Natural killer cell treated with Interleukin-12 subunit alpha and Interleukin-12 subunit beta and Interleukin-15 and Interleukin-18, amount 100 ng/mL, for 72 hours (primary cell): ENCODE data around the gene CLDN5. TPM values are rescaled to one million over a fixed set of nuclear protein-coding genes. Genes with fewer than 3 reads are reported as not detected.

ENCODE experiments used
- ATAC-seq, 2 donors: fragments of 150-1000 bp; cut with Tn5 transposase in 1 of 2; sonication (Bioruptor Pico), chemical (Tn5 transposase) in 1 of 2; 2 replicates each; pipeline ENCODE4 v1.10.0; 2021
- DNase-seq: peaks from one replicate; pipeline ENCODE4 v3.0.0; 2022; ENCODE audit warnings: low spot score
- H3K27ac Mint-ChIP-seq, 2 donors: 1 replicate in 1 of 2; 2 replicates in 1 of 2; pipeline ENCODE4 v1.8.0; 2022; ENCODE audit warnings: mixed read lengths in 2 of 2, mild to moderate bottlenecking in 1 of 2, moderate library complexity in 1 of 2
- H3K27me3 Mint-ChIP-seq, 2 donors: 1 replicate in 1 of 2; 2 replicates in 1 of 2; pipeline ENCODE4 v1.8.0; 2022; ENCODE audit warnings: mixed read lengths in 2 of 2
- H3K36me3 Mint-ChIP-seq: one replicate; pipeline ENCODE4 v1.8.0; 2022; ENCODE audit warnings: mixed read lengths
- H3K4me1 Mint-ChIP-seq, 2 donors: 1 replicate in 1 of 2; 2 replicates in 1 of 2; pipeline ENCODE4 v1.8.0; 2022; ENCODE audit warnings: low read depth in 2 of 2, mixed read lengths in 2 of 2, mild to moderate bottlenecking in 1 of 2
- H3K4me3 Mint-ChIP-seq: one replicate; pipeline ENCODE4 v1.8.0; 2022; ENCODE audit warnings: mixed read lengths
- H3K9me3 Mint-ChIP-seq: 2 replicates; pipeline ENCODE4 v1.8.0; 2022; ENCODE audit warnings: mixed read lengths
- total RNA-seq, 2 donors: library from RNA; stranded (reverse); gene quantifications; one replicate each; pipeline ENCODE4 v1.2.3, GENCODE V29; 2022

The CLDN5 gene
- total RNA-seq, 2 donors from 2014 or later, result not detected

DNA sequence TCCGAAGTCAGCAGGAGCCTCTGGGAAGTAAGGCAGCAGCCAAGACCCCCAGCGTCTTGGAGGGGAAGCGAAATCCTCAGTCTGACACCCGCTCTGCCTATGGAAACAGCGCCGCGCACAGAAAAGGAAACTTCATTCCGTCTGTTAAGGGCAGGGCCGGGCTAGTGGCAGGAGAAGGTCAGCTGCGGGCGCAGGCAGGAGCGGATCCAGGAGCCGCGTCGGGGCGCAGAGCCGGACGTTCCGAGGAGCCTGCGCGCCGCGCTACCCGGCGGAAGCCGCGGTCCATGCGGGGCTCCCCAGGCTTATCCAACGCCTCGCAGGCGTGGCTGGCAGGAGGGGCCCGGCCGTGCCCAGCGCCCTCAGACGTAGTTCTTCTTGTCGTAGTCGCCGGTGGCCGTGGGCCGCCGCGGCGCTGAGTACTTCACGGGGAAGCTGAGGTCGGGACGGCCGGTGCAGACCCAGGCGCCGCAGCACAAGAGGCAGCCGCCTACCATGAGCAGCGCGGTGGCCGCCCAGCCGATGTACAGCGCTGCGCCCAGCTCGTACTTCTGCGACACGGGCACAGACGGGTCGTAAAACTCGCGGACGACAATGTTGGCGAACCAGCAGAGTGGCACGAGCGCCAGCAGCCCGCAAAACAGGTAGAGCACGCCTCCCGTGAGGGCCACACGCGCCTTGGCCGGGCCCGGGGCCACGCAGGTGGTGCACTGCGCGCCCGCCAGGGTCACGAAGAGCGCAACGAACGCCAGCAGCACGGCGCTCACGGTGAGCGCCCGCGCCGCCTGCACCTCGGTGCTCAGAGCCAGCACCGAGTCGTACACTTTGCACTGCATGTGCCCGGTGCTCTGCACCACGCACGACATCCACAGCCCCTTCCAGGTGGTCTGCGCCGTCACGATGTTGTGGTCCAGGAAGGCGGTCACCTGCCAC is 705 bp downstream of the CLDN5 start:
- DNase-seq, result no peak
- H3K4me1 Mint-ChIP-seq, result peaks cover 0 to 3% of the 10 kb centered on the region in 2 donors
- H3K27me3 Mint-ChIP-seq, result peaks cover 11 to 16% of the 10 kb centered on the region in 2 donors
- no peaks in the 10 kb centered on the region for H3K9me3 Mint-ChIP-seq
- H3K36me3 Mint-ChIP-seq, result no peaks in the 10 kb centered on the region
- no peak overlapping the region for H3K27ac Mint-ChIP-seq
- peak in 1 of 2 donors; percentile 29 for ATAC-seq
- no peak overlapping the region for H3K4me3 Mint-ChIP-seq

DNA sequence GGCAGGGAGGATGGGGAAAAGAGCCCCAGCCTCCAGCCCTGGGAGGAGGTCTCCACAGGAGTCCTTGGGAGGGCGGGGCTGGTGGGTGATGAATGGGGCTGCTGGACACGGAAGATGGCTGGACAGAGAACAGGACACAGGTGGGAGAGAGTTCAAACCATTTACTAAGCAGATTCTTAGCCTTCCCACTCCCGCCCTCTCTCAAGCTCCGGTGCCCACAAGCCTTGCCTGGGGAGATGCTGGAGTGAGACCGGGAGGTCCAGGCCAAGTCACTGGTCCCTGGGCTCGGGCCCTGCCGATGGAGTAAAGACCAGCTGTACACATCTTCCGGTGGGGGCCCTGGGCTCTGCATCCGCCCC is 1.4 kb downstream of the CLDN5 start:
- ATAC-seq, result no peak
- no peak for DNase-seq
- Mint-ChIP-seq H3K4me1 (peaks cover 0 to 3% of the 10 kb centered on the region in 2 donors), H3K36me3 (no peaks in the 10 kb centered on the region), H3K27me3 (peaks cover 11 to 16% of the 10 kb centered on the region in 2 donors), H3K4me3 (no peak overlapping the region), H3K9me3 (no peaks in the 10 kb centered on the region), H3K27ac (no peak overlapping the region)

DNA sequence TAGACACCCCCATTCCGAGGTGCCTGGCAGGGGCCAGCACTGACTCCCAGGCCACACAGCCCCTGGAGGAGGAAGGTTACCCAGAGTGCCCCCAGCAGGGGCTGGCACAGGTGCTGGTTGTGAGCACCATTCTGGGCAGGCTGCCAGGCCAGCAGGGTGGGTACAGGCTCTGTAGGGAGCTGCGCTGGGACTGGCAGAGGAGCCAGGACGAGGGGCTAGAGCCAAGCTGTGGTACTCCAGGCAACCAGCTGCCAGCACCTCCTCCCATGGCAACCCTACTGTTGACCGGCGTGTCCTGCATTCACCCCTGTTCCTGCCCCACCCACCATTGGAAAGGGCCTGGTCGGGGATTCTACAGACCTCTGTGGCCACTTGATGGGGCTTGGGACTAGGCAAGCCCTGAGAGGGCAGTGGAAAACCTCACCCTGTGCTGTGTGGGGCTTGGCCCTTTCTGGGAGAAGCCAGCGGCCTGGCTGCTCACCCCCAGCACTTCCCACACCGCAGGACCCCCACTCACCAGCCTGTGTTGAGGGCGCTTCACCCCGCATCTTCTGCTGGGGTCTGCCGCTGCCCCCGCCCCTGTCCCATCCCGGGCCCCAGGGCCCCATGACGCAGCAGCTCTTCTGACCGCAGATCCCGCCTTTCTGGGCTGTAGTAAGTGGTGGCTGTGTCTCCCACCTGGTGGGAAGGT is 1.9 kb downstream of the CLDN5 start:
- no peaks in the 10 kb centered on the region for H3K36me3 Mint-ChIP-seq
- no peak overlapping the region for H3K27ac Mint-ChIP-seq
- DNase-seq (no peak), ATAC-seq (no peak)
- H3K27me3 Mint-ChIP-seq, result peaks cover 11 to 16% of the 10 kb centered on the region in 2 donors
- H3K9me3 Mint-ChIP-seq, result no peaks in the 10 kb centered on the region
- no peak overlapping the region for H3K4me3 Mint-ChIP-seq
- H3K4me1 Mint-ChIP-seq, result peaks cover 0 to 3% of the 10 kb centered on the region in 2 donors

DNA sequence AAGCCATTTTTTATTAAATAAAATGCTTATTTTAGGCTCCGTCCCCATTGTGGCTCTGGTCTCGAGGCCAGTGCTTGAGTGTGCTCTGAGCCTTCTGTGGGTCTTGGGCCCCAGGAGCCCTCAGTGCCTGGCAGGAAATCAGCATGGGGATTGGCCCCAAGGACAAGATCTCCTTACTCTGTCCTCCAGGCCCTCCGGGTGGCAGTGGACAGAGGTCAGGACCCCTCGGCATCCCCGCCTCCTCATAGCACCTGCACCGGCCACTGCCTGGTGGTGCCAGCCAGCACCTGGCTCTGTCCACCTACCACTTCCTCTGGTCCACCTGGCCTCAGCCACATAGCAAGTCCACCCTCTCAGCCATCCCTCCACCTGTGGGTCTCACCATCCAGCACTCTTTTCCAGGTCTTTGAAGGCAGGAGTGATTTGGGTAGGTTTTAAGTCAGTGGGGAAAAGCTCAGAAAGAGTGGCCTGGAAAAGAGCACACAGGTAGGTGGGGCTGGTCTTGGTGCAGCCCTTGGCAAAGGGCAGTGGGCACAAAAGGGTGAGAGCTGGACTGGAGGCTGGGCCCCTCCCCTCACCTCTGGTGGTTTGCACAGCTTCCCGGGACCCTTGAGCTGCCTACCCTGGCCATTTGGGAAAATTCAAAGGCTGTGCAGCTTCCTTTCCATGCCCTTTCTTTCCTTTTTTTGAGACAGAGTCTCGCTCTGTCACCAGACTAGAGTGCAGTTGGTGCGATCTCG is 3.5 kb downstream of the CLDN5 start:
- H3K4me1 Mint-ChIP-seq, result peaks cover 0 to 5% of the 10 kb centered on the region in 2 donors
- no peak for DNase-seq

DNA sequence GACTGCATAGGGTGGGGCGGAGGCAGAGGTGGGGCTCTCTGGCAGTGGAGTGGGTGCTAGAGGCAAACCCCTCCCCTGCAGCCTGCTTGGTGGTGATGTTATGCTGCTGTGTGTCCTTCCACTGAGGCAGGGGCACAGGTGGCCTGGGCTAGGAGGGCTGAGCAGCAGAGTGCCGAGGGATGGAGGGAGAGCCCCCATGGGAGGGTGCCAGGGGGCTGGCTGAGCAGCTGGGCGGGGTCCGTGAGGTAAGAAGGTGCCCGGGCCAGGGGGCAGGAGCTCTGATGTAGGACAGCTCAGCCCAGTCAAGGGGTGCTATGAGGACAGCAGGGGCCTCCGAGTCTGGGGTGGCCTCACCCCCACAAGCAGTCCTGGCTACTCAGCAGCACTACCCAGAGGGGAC is 4.2 kb downstream of the CLDN5 start:
- no peak overlapping the region for H3K4me3 Mint-ChIP-seq
- DNase-seq (no peak), ATAC-seq (no peak)
- H3K36me3 Mint-ChIP-seq, result no peaks in the 10 kb centered on the region
- H3K27ac Mint-ChIP-seq, result no peak overlapping the region
- H3K9me3 Mint-ChIP-seq, result no peaks in the 10 kb centered on the region
- H3K27me3 Mint-ChIP-seq, result peaks cover 4 to 5% of the 10 kb centered on the region in 2 donors
- peaks cover 0 to 5% of the 10 kb centered on the region in 2 donors for H3K4me1 Mint-ChIP-seq

More for the DNA sequence above, 3.5 kb downstream of the CLDN5 start:
- no peak for ATAC-seq
- H3K36me3 Mint-ChIP-seq, result no peaks in the 10 kb centered on the region
- peaks cover 6 to 7% of the 10 kb centered on the region in 2 donors for H3K27me3 Mint-ChIP-seq
- no peak overlapping the region for H3K27ac Mint-ChIP-seq
- no peak overlapping the region for H3K4me3 Mint-ChIP-seq
- no peaks in the 10 kb centered on the region for H3K9me3 Mint-ChIP-seq

DNA sequence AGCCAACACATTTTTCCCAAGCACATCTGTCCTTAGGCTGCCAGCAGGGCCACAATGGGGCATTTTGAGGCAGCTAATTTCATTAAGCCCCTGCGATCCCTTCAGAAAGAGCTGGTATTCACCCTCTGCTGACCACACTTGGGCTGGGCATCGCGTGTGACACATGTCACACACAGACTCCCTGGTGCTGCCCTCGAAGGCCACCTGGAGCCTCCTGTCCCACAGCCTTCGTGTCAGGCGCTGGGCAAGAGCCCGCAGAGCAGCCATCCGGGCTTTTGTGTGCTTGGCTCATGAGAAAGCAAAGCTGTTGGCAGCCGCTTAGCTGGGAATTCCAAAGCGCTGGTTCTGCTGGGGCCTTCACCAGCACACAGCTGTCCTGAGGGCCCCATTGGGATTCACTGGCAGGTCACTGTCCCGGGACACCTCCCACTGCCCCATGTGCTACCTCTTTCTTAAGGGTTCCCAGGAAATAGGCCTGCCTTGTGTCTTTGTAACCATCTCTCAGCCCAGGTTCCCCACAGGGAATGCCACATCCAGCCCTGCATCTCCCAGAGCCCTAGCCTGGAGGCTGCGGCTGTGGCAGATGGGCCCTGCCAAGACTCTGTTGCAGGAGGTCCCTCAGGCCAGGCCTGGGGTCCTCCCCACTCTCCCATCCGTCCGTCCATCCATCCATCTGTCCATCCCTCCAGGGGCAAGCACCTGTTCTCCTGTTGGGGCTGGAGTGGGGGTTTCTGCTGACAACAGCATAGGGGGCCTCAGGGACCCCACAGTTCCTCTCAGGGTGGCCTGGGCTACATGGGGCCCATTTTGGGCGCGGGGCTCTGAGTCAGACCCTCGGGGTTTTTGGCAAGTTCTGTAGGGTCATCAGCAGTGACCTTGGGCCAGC is 4.9 kb downstream of the CLDN5 start:
- no peak for DNase-seq
- H3K36me3 Mint-ChIP-seq, result no peaks in the 10 kb centered on the region
- H3K4me3 Mint-ChIP-seq, result no peak overlapping the region
- no peak overlapping the region for H3K27ac Mint-ChIP-seq
- peaks cover 0 to 2% of the 10 kb centered on the region in 2 donors for H3K4me1 Mint-ChIP-seq
- ATAC-seq, result no peak
- H3K9me3 Mint-ChIP-seq, result no peaks in the 10 kb centered on the region
- H3K27me3 Mint-ChIP-seq, result no peaks in the 10 kb centered on the region

DNA sequence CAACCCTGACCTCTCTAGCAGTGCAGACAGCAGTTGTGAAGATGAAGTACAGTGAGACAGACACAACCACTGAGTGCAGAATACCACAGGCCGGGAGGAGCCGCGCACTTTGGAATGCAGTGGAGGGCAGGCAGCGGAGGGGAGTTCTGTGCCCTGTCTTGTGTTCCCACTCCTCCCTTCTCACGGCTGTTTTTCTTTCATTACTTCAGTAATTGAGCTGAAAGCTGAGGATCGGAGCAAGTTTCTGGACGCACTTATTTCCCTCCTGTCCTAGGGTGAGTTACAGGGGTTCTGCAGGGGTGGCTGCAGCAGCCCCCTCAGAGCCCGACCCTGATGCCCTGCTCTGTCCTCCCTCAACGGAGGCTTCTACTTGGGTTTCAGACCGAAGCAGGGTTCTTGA is 5.6 kb downstream of the CLDN5 start:
- H3K9me3 Mint-ChIP-seq, result no peaks in the 10 kb centered on the region
- H3K4me1 Mint-ChIP-seq, result peaks cover 0 to 2% of the 10 kb centered on the region in 2 donors
- no peaks in the 10 kb centered on the region for H3K27me3 Mint-ChIP-seq
- no peak for ATAC-seq
- no peak for DNase-seq
- no peak overlapping the region for H3K27ac Mint-ChIP-seq
- peaks cover 5% of the 10 kb centered on the region for H3K36me3 Mint-ChIP-seq
- no peak overlapping the region for H3K4me3 Mint-ChIP-seq

DNA sequence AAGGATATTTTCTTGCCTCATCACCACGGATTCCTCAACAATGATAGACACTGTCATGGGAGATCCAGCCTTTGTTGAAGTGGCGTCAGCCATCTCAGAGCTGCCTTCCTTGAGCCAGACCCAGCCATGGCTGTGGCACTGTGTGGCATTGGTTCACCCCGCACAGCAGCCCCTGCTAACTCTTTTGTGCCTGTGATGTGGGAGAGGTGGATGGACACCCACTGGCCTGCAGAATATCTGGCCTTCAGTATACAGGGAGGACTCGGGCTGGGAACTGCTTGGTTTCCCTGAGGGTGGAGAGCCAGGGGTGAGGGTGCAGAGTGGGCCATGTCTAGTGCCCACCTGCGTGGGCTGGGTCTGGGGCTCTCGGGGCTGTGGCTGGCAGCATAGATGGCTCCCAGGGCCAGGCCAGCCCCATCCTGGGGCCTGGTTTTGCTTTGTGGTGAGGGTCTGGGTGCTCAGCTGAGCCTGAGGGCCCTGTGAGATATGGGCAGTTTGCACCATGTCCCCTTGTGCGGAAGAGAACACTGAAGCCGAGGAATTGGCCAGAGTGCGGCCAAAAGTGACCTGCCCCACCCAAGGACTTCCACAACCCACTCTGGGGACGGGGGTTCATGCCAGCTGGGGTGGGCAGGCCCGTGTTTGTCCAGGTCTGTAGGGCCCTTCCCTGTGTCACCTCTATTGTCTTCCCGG is 6.1 kb downstream of the CLDN5 start:
- Mint-ChIP-seq H3K4me1 (peaks cover 0 to 2% of the 10 kb centered on the region in 2 donors), H3K9me3 (no peaks in the 10 kb centered on the region), H3K4me3 (no peak overlapping the region), H3K27ac (no peak overlapping the region), H3K36me3 (peaks cover 6% of the 10 kb centered on the region), H3K27me3 (no peaks in the 10 kb centered on the region)
- no peak for ATAC-seq
- DNase-seq, result no peak

DNA sequence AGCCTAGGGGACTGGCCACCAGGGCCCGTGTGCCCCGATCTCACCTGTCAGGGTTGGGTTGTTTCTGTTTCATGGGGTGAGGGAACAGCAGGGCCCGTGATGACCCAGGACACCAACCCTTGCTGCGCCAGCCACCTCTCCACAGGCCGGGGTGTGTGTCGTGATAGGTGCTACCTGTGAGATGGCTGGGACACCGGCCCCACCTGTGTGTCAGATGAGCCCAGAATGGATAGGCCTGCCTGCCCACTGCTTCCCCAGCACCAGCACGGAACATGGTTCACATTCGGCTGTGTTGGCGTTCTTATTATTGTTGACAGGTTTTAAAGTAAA is 7.1 kb downstream of the CLDN5 start:
- Mint-ChIP-seq H3K4me1 (peaks cover 0 to 2% of the 10 kb centered on the region in 2 donors), H3K27me3 (no peaks in the 10 kb centered on the region), H3K27ac (no peak overlapping the region), H3K4me3 (no peak overlapping the region), H3K36me3 (peaks cover 12% of the 10 kb centered on the region), H3K9me3 (no peaks in the 10 kb centered on the region)
- DNase-seq, result no peak
- no peak for ATAC-seq

DNA sequence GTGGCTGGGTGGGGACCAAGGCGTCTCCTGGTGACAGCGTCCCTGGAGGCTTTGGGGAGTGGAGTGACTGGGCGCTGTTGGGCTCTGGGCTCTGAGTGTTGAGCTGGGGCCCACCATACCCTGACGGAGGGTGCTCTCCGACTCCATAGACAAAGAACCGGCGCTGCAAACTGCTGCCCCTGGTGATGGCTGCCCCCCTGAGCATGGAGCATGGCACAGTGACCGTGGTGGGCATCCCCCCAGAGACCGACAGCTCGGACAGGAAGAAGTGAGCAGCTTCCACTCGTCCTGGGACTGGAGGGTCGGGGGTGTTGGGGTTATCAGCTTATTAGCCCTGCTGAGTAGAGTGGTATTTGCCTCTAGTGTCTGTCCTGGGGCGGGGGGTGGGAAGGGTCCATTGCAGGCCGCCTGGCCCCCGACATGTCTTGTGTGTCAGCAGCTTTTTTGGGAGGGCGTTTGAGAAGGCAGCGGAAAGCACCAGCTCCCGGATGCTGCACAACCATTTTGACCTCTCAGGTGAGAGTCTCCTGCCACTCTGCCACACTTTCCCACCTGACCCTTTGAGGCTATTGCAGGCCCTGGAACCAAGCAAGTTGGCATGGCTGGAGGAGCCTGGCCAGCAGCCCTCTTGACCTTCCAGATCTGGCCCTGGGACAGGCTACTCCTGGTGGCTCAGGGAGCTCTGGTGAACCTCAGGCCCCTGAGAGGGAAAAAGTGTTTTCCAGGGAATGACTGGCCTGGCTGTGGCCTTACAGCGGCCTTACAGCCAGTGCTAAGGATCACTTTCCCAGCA is 7.6 kb downstream of the CLDN5 start:
- Mint-ChIP-seq H3K36me3 (peaks cover 12% of the 10 kb centered on the region), H3K4me1 (peaks cover 0 to 2% of the 10 kb centered on the region in 2 donors), H3K4me3 (no peak overlapping the region), H3K27ac (no peak overlapping the region), H3K27me3 (no peaks in the 10 kb centered on the region), H3K9me3 (no peaks in the 10 kb centered on the region)
- DNase-seq, result no peak
- no peak for ATAC-seq

DNA sequence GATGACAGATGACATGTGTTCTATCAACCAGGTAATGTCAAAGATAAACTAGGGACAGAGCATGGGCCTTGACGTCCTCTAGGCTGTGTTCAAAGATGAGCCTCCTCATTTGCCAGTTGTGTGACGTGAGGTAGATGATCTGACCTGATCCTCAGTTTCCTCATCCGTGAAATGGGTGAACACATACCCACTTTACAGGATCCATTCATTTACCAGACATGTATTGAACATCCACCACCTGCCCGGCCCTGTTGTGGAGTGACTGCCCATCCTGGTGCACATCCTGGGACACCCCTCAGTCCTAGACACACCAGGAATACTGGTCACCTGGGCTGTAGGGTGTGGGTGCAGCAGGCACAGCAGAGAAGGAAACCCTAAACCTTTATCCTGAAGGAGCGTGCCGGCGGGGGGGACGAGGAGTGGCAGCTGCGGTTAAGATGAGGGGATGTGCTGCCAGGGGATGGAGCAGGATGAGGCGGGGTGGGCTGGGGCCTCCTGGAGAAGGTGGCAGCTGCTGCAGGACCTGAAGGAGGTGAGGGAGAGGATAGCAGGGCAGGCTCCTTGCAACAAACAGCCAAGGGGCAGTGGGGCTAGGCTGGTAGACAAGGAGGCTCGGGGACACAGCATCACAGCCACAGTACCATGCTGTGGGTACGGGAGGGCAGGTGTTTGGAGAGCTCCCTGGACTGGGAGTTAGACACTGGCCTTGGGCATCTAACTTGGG is 8.4 kb downstream of the CLDN5 start:
- Mint-ChIP-seq H3K4me3 (no peak overlapping the region), H3K27ac (no peak overlapping the region), H3K27me3 (no peaks in the 10 kb centered on the region), H3K4me1 (peaks cover 0 to 2% of the 10 kb centered on the region in 2 donors), H3K9me3 (no peaks in the 10 kb centered on the region), H3K36me3 (peaks cover 12% of the 10 kb centered on the region)
- ATAC-seq (no peak), DNase-seq (no peak)
